ENCODE measurements around the gene KRT78.

The KRT78 gene

DNA sequence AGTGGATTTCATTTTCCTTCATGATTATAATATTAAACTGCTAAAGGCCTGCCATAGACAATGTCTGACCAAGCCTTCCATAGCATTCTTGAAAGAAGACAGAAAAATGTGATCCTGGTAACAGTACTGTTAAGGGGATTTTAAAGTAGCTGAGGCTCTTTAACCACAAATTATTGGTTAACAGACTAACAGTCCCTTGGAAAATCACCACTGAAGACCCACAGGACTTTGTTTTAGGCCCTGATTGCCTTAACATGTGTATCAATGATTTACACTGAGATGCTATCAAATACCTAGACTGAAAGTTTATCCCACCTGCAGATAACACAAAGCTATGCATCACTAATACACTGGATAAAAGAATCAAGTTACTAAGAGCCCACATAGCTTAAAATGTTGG, 20.6 kb downstream of the KRT78 start:
- TF ChIP-seq, protein P1, sequence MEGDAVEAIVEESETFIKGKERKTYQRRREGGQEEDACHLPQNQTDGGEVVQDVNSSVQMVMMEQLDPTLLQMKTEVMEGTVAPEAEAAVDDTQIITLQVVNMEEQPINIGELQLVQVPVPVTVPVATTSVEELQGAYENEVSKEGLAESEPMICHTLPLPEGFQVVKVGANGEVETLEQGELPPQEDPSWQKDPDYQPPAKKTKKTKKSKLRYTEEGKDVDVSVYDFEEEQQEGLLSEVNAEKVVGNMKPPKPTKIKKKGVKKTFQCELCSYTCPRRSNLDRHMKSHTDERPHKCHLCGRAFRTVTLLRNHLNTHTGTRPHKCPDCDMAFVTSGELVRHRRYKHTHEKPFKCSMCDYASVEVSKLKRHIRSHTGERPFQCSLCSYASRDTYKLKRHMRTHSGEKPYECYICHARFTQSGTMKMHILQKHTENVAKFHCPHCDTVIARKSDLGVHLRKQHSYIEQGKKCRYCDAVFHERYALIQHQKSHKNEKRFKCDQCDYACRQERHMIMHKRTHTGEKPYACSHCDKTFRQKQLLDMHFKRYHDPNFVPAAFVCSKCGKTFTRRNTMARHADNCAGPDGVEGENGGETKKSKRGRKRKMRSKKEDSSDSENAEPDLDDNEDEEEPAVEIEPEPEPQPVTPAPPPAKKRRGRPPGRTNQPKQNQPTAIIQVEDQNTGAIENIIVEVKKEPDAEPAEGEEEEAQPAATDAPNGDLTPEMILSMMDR (IDR thresholded peaks at IDR 0.05; ENCODE audit: insufficient read depth, low read depth, low read length, missing control alignments), result no peak
- DNase-seq (ENCODE audit: low read depth), result no peak
- H3K4me3 ChIP-seq (ENCODE audit: low read length), result no peak overlapping the region

GRCh38 chr12:52827499-52828090, 21.2 kb downstream of the KRT78 start:
- DNase-seq (ENCODE audit: low read depth), result no peak
- no peak overlapping the region for H3K4me3 ChIP-seq (ENCODE audit: low read length)
- TF ChIP-seq, protein P1 (IDR thresholded peaks at IDR 0.05; ENCODE audit: insufficient read depth, low read depth, low read length, missing control alignments), result no peak

DNA sequence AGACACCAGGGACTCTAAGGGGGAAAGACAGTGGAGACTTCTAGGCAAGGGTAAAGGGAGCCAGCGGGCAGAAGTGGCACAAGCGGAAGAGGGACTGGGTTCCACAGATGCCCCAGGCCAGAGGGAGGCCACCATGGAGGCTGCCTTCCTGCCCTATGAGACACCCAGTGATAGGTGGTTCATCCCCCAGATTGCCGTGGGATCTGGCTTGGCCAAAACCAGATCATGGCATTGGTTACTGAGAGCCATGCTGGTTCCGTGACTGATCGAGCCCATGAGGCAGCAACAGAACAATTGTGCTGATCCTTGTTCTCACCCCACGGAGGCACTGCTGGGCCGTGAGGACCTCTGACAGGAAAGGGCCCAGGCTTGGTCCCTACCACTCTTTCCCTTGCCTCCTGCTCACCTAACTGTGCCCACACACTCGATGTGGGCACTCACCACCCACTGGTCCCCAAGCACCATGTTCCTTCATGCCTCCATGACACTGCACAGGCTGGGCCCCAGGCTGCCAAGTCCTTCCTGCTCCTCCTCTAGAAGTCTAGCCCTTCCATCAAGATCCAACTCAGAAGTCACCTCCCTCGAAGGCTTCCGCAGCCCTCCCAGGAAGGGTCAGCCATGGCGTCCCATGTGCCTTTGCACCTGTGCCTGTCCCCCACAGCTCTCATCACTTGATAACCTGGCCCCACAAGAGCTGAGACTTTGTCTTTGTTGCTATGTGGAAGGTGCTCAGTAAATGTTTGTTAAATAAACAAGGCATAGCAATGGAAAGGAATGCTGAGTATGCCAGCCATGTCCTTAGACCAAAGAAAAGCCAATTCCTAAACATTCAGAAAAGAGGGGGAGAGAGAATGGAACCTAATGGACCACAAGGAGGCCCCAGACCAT, 21.9 kb downstream of the KRT78 start:
- DNase-seq (ENCODE audit: low read depth), result no peak
- TF ChIP-seq, protein P1 (IDR thresholded peaks at IDR 0.05; ENCODE audit: insufficient read depth, low read depth, low read length, missing control alignments), result no peak
- no peak overlapping the region for H3K4me3 ChIP-seq (ENCODE audit: low read length)

- no peak overlapping the region for H3K4me3 ChIP-seq (ENCODE audit: low read length)
- DNase-seq (ENCODE audit: low read depth), result no peak
- TF ChIP-seq, protein P1 (IDR thresholded peaks at IDR 0.05; ENCODE audit: insufficient read depth, low read depth, low read length, missing control alignments), result no peak
Observed at GRCh38 chr12:52825961-52826360, 22.8 kb downstream of the KRT78 start.

GRCh38 chr12:52824741-52825410, 23.9 kb downstream of the KRT78 start:
- DNase-seq (ENCODE audit: low read depth), result no peak
- TF ChIP-seq, protein P1 (IDR thresholded peaks at IDR 0.05; ENCODE audit: insufficient read depth, low read depth, low read length, missing control alignments), result no peak
- no peak overlapping the region for H3K4me3 ChIP-seq (ENCODE audit: low read length)

- TF ChIP-seq, protein P1 (IDR thresholded peaks at IDR 0.05; ENCODE audit: insufficient read depth, low read depth, low read length, missing control alignments), result no peak
- H3K4me3 ChIP-seq (ENCODE audit: low read length), result no peak overlapping the region
- DNase-seq (ENCODE audit: low read depth), result no peak
Observed at GRCh38 chr12:52823761-52824450, 24.9 kb downstream of the KRT78 start.

Measured in epithelial cell of esophagus (primary cell).